Endothelial cell of umbilical vein (primary cell): Measurements from ENCODE around the gene ZNF112. TPM values are rescaled to one million over a fixed set of nuclear protein-coding genes. Genes with fewer than 3 reads are reported as not detected.

ENCODE experiments used
- BruUV-seq: library from RNA; stranded (reverse); fragments of 400-500 nt; replicated peaks from 2 replicates; lab custom pipeline; 2021; lab: Mats Ljungman, UMichigan
- CTCF ChIA-PET: fragments of 300-600, 350-600 bp; sonication (Branson Sonifier 250); formaldehyde crosslinking; loops from one replicate; lab custom pipeline; 2021; ENCODE audit warnings: antibody characterized with exemption, inconsistent platforms; lab: Charles Lee
- POLR2A ChIA-PET: fragments of 300-600, 350-600 bp; sonication (Branson Sonifier 250); formaldehyde crosslinking; loops from one replicate; lab custom pipeline; 2021; ENCODE audit warnings: antibody characterized with exemption, inconsistent platforms; lab: Charles Lee
- DNase-seq: peaks from one replicate; pipeline ENCODE4 v3.0.0-alpha.2; 2011; ENCODE audit warnings: low read depth, low spot score
- FAIRE-seq: peaks from 2 replicates; lab custom pipeline; 2011; peaks lifted over from hg19 to GRCh38; lab: Jason Lieb, UNC
- H2AFZ ChIP-seq: 2 replicates; pipeline ENCODE4 v1.6.0; 2012; ENCODE audit warnings: low read depth, low read length, control low read depth, inconsistent platforms
- H3K27ac ChIP-seq: 2 replicates; pipeline ENCODE4 v1.5.1; 2011; ENCODE audit warnings: low read depth, mild to moderate bottlenecking, control low read depth, low read length, moderate library complexity; ENCODE audit not compliant: insufficient read depth
- H3K27me3 ChIP-seq, 2 experiments: 2 replicates each; pipeline versions ENCODE4 v1.6.0 to v1.6.1; 2011; ENCODE audit warnings: low read length in 2 of 2, mixed read lengths in 1 of 2; ENCODE audit not compliant: control insufficient read depth in 2 of 2, insufficient read depth in 2 of 2
- H3K36me3 ChIP-seq, 2 experiments: 2 replicates in 1 of 2; 3 replicates in 1 of 2; pipeline ENCODE4 v1.5.1; 2011; ENCODE audit warnings: low read length in 2 of 2, mild to moderate bottlenecking in 1 of 2, moderate library complexity in 1 of 2; ENCODE audit not compliant: control insufficient read depth in 2 of 2, insufficient read depth in 2 of 2; ENCODE audit errors: extremely low read depth in 1 of 2
- H3K4me1 ChIP-seq: 3 replicates; pipeline ENCODE4 v1.5.1; 2011; ENCODE audit warnings: mild to moderate bottlenecking, low read length; ENCODE audit not compliant: control insufficient read depth, insufficient read depth; ENCODE audit errors: extremely low read depth
- H3K4me2 ChIP-seq: 2 replicates; pipeline ENCODE4 v1.6.1; 2011; ENCODE audit warnings: low read length, control low read depth, mixed read lengths; ENCODE audit not compliant: insufficient read depth
- H3K4me3 ChIP-seq, 3 experiments: fragments of 200-600 bp in 1 of 3; sonication (generic), shearing (Covaris generic) in 1 of 3; replicated peaks in 1 of 3; 2 replicates each; pipeline ENCODE4 v1.5.1; 2011 to 2016; ENCODE audit warnings: control low read depth in 3 of 3, low read length in 3 of 3, mild to moderate bottlenecking in 2 of 3, inconsistent platforms in 1 of 3, low read depth in 1 of 3, moderate library complexity in 1 of 3; ENCODE audit not compliant: insufficient read depth in 1 of 3
- H3K79me2 ChIP-seq: 2 replicates; pipeline ENCODE4 v1.6.0; 2012; ENCODE audit warnings: low read length, inconsistent platforms; ENCODE audit not compliant: control insufficient read depth, insufficient read depth
- H3K9ac ChIP-seq: replicated peaks from 2 replicates; pipeline ENCODE3; 2011; ENCODE audit warnings: low read length, control low read depth; ENCODE audit not compliant: insufficient read depth; ENCODE audit errors: extremely low read depth
- H3K9me1 ChIP-seq: replicated peaks from 3 replicates; pipeline ENCODE4 v1.6.0; 2011; ENCODE audit warnings: mild to moderate bottlenecking, low read length; ENCODE audit not compliant: control insufficient read depth, insufficient read depth; ENCODE audit errors: extremely low read depth
- H3K9me3 ChIP-seq: replicated peaks from 2 replicates; pipeline ENCODE4 v1.5.1; 2012; ENCODE audit warnings: low read length, inconsistent platforms; ENCODE audit not compliant: control insufficient read depth, insufficient read depth
- H4K20me1 ChIP-seq: replicated peaks from 2 replicates; pipeline ENCODE3; 2011; ENCODE audit warnings: mild to moderate bottlenecking, low read length; ENCODE audit not compliant: control insufficient read depth, insufficient read depth; ENCODE audit errors: extremely low read depth
- EZH2 ChIP-seq: IDR thresholded peaks from 2 replicates; pipeline ENCODE4 v1.6.1; 2012; ENCODE audit warnings: borderline replicate concordance, low read depth, mild to moderate bottlenecking, moderate library complexity, low read length, inconsistent platforms; ENCODE audit not compliant: severe bottlenecking
- FOS ChIP-seq: IDR thresholded peaks from 2 replicates; pipeline ENCODE4 v1.6.1; 2011; ENCODE audit warnings: mild to moderate bottlenecking, low read length, moderate library complexity, borderline replicate concordance; ENCODE audit not compliant: insufficient read depth
- GATA2 ChIP-seq: IDR thresholded peaks from 2 replicates; pipeline ENCODE4 v1.7.0; 2011; ENCODE audit warnings: low read depth, mild to moderate bottlenecking, moderate library complexity, mixed read lengths, low read length; ENCODE audit not compliant: insufficient read length, insufficient read depth
- JUN ChIP-seq: IDR thresholded peaks from 2 replicates; pipeline ENCODE4 v1.6.1; 2011; ENCODE audit warnings: borderline replicate concordance, low read depth; ENCODE audit not compliant: insufficient read length, insufficient read depth
- MAX ChIP-seq: IDR thresholded peaks from 2 replicates; pipeline ENCODE4 v1.6.1; 2011; ENCODE audit not compliant: insufficient read depth, insufficient read length
- MYC ChIP-seq: IDR thresholded peaks from one replicate; pipeline ENCODE4 v1.6.1; 2011; ENCODE audit warnings: mild to moderate bottlenecking, low read depth, low read length
- POLR2A ChIP-seq: IDR thresholded peaks from 2 replicates; pipeline ENCODE4 v1.6.1; 2012; ENCODE audit warnings: low read depth, mild to moderate bottlenecking, control low read depth, low read length
- POLR2AphosphoS5 ChIP-seq: IDR thresholded peaks from 2 replicates; pipeline ENCODE4 v1.6.1; 2012; ENCODE audit warnings: low read depth, mild to moderate bottlenecking, control low read depth, low read length, moderate library complexity; ENCODE audit not compliant: insufficient read depth
- dilution Hi-C: fragments of 300-500 bp; cut with MboI; formaldehyde crosslinking; loops from one replicate; pipeline ENCODE4 v1.15.0; 2019; ENCODE audit warnings: low sequenced_read_pairs; ENCODE audit not compliant: extremely low pct_ligation_motif_present
- intact Hi-C: fragments of 100-400 bp; cut with micrococcal nuclease; formaldehyde crosslinking; loops from one replicate; pipeline ENCODE4 v1.10.0; 2022
- polyA plus RNA-seq, 4 experiments: library from polyadenylated mRNA; depleted of rRNA in 3 of 4; stranded (reverse) in 3 of 4; unstranded in 1 of 4; fragments of >200 nt; gene quantifications; 2 replicates each; pipeline versions ENCODE4 v1.2.1 to v1.2.3, GENCODE V29; 2011 to 2012; ENCODE audit warnings: missing spikeins in 1 of 4
- total RNA-seq: library from RNA; stranded (reverse); gene quantifications from 2 replicates; pipeline ENCODE4 v1.2.3, GENCODE V29; 2021
- TF ChIP-seq, protein P1 (sequence below), 2 donors: IDR thresholded peaks; 1 replicate in 1 of 2; 2 replicates in 1 of 2; pipeline ENCODE4 v1.5.1; 2011; ENCODE audit warnings: low read length in 2 of 2, mild to moderate bottlenecking in 2 of 2, moderate library complexity in 2 of 2, control low read depth in 1 of 2, inconsistent platforms in 1 of 2, low read depth in 1 of 2; ENCODE audit not compliant: insufficient read depth in 1 of 2; ENCODE audit errors: extremely low read depth in 1 of 2

ZNF112 gene
- total and polyA plus RNA-seq, 2 donors (not counting 3 experiments of a cell fraction or from before 2014, with no cell fraction given), result 2.0 to 4.6 TPM

- Histone ChIP-seq H3K9me3 (no peaks in the 10 kb centered on the region), H3K27ac (no peak overlapping the region), H3K4me2 (no peak overlapping the region), H3K36me3 (no peaks in the 10 kb centered on the region), H3K4me1 (no peaks in the 10 kb centered on the region), H3K79me2 (no peaks in the 10 kb centered on the region), H4K20me1 (no peaks in the 10 kb centered on the region), H3K27me3 (no peaks in the 10 kb centered on the region), H3K9me1 (no peaks in the 10 kb centered on the region), H3K4me3 (no peak overlapping the region), H3K9ac (no peak overlapping the region), H2AFZ (no peak overlapping the region)
- POLR2A ChIA-PET, result no interaction called here
- TF ChIP-seq POLR2A (no peak), MAX (no peak), GATA2 (no peak), FOS (no peak), POLR2AphosphoS5 (no peak), MYC (no peak), JUN (no peak), EZH2 (no peak)
- TF ChIP-seq, protein P1, sequence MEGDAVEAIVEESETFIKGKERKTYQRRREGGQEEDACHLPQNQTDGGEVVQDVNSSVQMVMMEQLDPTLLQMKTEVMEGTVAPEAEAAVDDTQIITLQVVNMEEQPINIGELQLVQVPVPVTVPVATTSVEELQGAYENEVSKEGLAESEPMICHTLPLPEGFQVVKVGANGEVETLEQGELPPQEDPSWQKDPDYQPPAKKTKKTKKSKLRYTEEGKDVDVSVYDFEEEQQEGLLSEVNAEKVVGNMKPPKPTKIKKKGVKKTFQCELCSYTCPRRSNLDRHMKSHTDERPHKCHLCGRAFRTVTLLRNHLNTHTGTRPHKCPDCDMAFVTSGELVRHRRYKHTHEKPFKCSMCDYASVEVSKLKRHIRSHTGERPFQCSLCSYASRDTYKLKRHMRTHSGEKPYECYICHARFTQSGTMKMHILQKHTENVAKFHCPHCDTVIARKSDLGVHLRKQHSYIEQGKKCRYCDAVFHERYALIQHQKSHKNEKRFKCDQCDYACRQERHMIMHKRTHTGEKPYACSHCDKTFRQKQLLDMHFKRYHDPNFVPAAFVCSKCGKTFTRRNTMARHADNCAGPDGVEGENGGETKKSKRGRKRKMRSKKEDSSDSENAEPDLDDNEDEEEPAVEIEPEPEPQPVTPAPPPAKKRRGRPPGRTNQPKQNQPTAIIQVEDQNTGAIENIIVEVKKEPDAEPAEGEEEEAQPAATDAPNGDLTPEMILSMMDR (IDR thresholded peaks at IDR 0.05; ENCODE audit: extremely low read depth in 1 of 2, insufficient read depth in 1 of 2, low read depth in 1 of 2, low read length in 2 of 2), result no peak
- DNase-seq, result no peak
- no peak for FAIRE-seq
- intact Hi-C loops (no loop called here), dilution Hi-C loops (no loop called here)
- BruUV-seq, result no TSS peak
- CTCF ChIA-PET, result no interaction called here
Observed at GRCh38 chr19:44280916-44281315, 75.6 kb downstream of the ZNF112 start.
